NOMO-1 treated with DMSO at 0.1 percent for 48 hours (cell line): ENCODE measurements around the gene SECISBP2.
"Not testable (repeated sequence)": the region's sequence is repeated elsewhere in the genome, so short reads cannot be mapped to it uniquely, and the experiment has no call there.

ENCODE experiments used
- DNase-seq: peaks from one replicate; lab custom pipeline; 2025; ENCODE audit not compliant: unreplicated experiment; lab: John Stamatoyannopoulos, UW

SECISBP2 gene

DNA sequence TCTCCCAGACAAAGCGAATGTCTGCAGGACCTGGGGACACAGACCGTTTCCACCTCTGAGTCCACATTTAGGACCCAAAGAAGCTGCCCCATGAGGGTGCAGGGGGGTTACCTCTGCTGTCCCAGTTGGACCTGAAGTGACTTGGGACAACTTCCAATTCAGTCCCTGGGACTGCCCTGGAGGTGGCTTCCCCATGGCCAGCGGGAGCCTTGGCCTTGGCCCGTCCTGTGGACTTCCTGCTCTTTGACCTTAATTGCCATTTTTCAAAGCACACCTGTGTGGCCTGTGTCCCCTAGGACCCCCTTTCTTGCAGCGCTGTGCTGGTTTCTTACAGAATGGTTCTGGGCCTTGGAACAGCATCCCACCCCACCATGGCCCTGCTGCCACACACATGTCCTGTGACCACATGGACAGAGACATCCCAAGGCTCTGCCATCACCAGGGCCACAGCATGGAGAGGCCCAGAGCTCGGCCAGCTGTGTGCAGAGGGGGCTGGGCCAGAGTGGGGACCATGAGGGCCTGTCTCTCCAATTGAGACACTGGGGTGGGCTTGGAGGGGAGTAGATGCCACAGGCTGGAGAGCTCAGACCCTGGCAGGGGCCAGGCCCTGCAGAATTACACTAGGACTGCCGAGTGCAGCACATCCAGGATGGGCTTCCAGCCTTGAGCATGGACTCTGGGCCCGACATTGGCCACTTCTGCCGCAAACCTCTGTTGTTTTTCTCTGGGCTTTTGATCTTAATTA, 45.8 kb downstream of the SECISBP2 start:
- no peak for DNase-seq

- no peak for DNase-seq
These were observed 46.6 kb downstream of the SECISBP2 start for GRCh38 chr9:89364666-89365531.

- no peak for DNase-seq
These were observed 47.2 kb downstream of the SECISBP2 start for GRCh38 chr9:89365532-89365912.

GRCh38 chr9:89366711-89367110, 48.4 kb downstream of the SECISBP2 start:
- no peak for DNase-seq

GRCh38 chr9:89367281-89367680, 49.0 kb downstream of the SECISBP2 start:
- DNase-seq, result no peak

GRCh38 chr9:89367726-89368437, 49.6 kb downstream of the SECISBP2 start:
- DNase-seq, result no peak

- no peak for DNase-seq
These were observed 50.2 kb downstream of the SECISBP2 start for GRCh38 chr9:89368550-89368949.

DNA sequence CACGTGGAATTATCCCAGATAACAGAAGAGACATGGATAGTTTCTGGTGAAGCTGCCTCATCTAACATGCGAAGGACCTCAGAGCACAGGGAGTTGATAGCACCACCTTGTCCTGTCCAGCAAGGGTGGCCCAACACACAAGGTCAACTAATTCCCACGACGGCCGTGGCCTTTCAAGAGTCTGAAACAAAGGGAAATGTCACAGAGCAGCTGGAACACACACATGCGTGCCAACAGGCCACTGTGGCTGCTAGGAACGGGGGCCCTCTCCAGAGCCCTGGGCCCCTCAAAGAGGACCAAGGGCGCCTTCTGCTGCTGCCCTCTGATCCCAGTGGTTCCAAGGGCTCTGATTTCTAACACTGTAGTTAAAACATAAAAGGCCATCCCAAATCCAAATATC, 50.7 kb downstream of the SECISBP2 start:
- no peak for DNase-seq

GRCh38 chr9:89370593-89370992, 52.3 kb downstream of the SECISBP2 start:
- DNase-seq, result no peak

- not testable (repeated sequence) for DNase-seq
These were observed 53.5 kb downstream of the SECISBP2 start for GRCh38 chr9:89371791-89372190.

GRCh38 chr9:89372230-89372816, 54.0 kb downstream of the SECISBP2 start:
- DNase-seq, result no peak

- DNase-seq, result no peak
These were observed 54.7 kb downstream of the SECISBP2 start for GRCh38 chr9:89372979-89373378.

DNA sequence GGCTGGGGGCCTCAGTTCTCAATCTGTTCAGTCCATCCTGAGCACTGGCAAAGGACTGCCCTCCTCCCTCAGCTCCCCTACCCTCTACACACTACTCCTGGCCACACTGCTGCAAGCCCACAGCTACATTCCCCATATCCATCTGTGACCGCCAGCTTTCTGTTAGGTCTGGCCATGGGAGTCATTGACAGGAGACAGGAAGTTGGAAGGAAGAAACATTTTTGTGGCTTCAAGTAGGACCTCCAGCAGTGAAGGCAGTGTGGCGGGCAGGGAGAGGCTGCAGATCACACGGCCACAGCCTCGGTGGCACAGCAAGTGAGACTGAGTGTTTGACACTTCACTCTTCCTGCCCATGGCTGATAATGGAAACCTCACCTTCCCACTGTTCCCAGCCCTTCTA, 55.9 kb downstream of the SECISBP2 start:
- DNase-seq, result no peak

DNA sequence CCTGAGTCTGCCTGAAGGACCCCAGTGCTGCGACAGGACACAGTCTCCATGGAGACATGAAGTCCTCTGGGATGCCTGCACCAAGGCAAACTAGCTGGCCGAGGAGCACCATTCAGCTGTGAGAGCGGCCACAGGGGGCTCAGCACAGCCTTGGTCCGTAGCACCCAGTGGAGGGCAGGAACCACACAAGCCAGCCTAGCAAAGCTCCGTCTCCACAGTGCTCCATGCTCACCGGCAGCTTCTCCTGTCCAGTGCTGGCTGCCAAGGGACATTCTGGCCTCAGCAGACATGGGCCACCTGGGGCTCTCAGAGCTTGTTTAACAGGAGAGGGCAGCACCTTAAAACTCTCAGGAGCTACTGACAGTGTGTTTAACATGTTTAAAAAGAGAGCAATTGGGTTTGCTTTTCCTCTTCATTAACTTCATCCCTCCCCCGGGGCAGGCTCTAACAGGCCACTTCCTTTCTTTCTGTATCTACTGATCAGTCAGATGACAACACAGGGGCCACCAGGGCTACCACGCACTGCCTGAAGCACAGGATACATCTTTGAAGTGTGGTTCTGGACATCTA, 57.0 kb downstream of the SECISBP2 start:
- DNase-seq, result peak; percentile 31

DNA sequence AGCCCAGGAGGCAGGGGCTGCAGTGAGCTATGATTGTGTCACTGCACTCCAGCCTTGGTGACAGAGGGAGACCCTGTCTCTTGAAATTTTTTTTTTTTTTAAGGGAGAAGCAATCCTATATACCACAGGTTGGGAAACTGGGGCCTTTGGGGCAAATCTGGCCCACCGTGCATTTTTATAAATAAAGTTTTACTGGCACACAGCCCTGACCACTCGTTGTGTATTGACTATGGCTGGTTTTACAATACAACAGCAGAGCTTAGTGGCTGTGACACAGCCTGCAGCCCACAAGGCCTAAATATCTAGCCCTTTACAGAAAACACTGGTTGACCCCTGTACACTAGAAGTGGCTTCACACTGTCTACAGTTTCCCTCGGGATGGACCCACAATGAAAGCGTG, 58.0 kb downstream of the SECISBP2 start:
- no peak for DNase-seq

GRCh38 chr9:89376741-89377351, 58.5 kb downstream of the SECISBP2 start:
- DNase-seq, result no peak

DNA sequence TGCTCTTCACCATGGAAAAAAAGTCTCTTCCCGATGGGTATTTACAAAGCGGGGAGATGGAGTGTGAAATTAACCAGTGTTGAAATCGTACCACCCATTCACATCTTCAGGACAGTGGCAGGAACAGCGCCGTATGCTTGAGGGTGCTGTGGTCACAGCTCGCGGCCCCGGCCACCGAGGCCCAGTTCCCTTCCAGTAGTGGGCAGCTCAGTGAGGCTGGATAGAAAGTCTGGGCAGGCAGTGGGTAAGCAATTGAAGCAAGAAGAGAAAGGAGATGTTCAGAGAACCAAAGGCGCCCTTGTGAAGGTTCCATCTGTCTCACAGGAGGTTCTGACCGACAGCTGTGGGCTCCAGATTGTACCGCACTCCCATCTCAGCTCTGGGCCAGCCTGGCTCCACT, 59.1 kb downstream of the SECISBP2 start:
- DNase-seq, result no peak

DNA sequence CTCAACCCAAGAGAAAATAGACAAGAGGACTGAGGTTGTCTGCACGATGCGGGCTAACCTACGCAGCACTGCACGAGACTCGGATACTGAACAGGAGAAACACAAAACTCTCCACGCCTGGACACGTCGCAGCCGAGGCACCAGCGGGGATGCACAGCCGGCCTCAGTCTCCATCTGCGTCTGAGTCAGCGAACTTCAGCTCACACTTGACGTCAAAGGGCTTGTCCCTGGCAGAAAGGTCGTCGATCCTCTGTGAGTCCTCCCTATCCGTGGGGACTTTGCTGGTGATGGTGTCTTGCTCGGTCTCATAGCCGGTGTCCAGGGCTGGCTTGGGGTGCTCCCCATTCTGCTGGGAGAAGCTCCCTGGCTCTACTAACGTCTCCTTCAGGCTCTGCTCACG, 60.2 kb downstream of the SECISBP2 start:
- DNase-seq, result no peak

DNA sequence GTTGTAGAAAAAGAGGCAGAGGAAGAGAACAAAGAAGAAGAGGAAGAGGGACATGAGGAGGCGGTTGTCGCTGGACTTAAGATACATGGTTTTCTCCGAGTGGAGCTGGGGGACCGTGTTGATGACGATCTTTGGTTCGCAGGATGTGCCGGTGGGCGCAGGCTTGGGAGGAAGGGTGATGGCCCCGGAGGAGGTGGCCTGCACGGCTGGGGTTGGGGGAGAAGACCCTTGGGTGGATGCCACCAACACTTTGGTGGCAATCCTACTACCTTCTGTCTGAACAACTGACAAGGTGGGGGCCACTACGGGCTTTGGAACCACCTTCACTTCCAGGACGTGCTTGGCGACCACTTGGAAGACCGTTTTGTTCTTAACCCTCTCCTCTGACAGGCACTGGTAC, 60.7 kb downstream of the SECISBP2 start:
- no peak for DNase-seq

DNA sequence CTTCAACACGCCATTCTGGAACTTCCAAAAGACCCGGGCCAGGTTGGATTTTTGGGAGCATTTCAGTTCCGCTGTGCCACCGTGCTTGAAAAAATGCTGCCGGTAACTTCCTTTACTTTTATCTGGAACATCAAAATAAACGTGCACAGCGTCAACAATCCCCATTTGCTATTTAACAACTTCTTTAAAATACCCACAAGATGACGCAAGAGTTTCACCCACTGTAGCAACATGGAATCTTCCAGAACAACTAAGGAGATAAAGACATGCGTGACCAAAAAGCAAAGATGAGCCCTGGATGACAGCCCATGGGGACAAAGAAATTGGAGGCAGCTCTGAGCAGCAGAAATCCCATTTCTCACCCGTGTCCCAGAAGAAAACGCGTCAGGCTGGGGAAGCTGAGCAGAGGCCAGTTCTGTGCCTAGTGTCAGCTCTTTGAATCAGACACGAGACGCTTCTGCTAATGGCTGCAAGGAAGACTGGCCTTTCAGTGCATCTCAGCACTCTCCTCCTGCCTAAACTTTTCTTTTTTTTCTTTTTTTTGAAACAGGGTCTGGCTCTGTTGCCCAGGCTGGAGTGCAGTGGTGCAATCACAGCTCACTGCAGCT, 61.3 kb downstream of the SECISBP2 start:
- DNase-seq, result peak; percentile 61
